ENCODE data around the gene FARSA. TPM values are rescaled to one million over a fixed set of nuclear protein-coding genes. Genes with fewer than 3 reads are reported as not detected.
A peak's percentile ranks its signal among the peaks of the same experiment; 100 is the strongest.
"Not testable (repeated sequence)": the region's sequence is repeated elsewhere in the genome, so short reads cannot be mapped to it uniquely, and the experiment has no call there.

FARSA gene
- total RNA-seq, 1 experiment from 2014 or later = 86.6 TPM

GRCh38 chr19:12937927-12938778 is 4.6 kb upstream of the FARSA start, which contains the start of gene CALR:
Gene CALR (plus strand): TSS chr19:12938609. CDS start chr19:12938680, 71 bp downstream.
- peak; percentile 99 for DNase-seq (ENCODE audit: low read depth)

GRCh38 chr19:12937093-12937926 is 3.8 kb upstream of the FARSA start:
- peak; percentile 41 for DNase-seq (ENCODE audit: low read depth)

GRCh38 chr19:12936582-12936981 is 3.1 kb upstream of the FARSA start:
- no peak for DNase-seq (ENCODE audit: low read depth)

DNA sequence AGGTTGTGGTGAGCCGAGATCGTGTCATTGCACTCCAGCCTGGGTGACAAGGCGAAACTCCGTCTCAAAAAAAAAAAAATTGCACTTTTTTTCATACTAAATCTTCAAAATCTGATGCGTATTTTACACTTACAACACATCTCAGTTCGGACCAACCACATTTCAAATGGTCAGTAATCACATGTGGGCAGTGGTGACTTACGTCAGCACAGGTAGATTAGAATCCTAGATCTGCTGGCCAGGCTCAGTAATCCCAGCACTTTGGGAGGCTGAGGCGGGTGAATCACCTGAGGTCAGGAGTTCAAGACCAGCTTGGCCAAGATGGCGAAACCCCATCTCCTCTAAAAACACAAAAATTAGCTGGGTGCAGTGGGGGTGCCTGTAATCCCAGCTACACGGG is 1.6 kb upstream of the FARSA start:
- DNase-seq (ENCODE audit: low read depth) = no peak

DNA sequence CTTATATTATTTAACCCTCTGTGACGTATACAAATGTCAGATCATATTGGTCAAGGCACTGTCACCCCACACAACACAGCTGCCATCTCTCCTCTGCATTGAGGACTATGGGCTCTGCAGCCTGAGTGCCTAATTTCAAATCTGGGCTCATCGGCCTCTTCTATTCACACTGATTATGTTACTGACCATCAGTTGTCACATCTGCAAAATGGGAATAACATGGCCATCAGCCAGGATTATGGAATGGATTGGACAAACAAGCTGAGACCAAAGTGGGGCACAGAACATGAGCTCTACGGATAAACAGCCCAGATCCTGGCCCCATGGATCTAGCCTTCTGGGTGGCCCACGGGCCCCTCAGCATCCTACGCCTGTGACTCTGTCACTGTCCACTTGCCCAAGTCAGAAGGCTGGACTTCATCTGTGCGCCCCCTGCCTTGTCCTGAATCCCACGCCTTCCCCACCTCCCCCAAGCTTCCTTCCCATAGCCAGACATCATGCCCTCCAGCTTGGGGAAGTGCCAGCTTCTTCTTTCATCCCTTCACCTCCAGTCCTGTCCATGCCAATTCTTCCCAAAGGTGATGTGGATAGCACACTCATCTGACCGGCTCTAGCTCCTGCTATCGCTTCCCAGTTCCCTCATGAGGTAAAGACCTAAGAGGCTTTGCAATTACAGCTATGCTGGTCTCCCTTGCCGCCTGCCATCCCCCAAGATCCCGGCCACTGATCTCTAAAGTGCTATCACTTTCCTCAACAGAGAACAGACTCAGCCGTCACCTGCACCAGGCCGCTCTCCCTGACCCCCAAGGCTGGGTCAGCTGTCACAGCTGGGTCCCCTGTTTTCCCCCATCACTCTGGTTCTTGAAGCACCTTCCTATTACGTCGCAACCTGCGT is 872 bp downstream of the FARSA start:
- DNase-seq (ENCODE audit: low read depth) = no peak

DNA sequence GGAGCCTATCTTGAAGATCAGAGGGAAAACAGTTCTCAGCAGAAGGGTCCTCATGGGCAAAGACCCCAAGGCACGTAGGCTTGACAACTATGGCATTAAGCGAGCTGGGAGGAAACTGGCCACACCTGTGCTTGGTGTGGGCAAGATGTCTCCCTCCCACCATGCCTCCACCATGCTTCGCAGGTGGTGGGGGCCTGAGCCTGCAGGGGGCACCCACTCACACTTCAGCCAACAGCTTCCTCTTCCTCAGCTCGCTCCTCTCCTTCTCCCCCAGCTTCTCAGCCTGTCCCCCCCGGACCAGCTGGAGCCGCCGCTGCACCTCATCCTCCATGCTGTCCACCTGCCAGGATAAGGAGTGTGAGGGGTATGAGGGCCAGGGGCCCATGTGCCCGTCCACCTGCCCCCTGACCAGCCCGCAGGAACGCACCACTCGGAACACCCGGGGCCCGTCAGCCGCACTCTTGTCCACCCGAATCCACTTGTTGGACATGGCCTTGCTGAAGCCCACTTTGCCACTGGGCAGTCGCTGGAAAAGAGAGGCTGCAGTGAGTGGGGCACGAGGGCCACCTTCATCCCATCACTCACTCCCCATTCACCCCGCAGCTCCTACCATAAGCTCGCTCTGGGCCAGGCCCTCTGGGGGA is 3.4 kb downstream of the FARSA start:
- DNase-seq (ENCODE audit: low read depth) = no peak

DNA sequence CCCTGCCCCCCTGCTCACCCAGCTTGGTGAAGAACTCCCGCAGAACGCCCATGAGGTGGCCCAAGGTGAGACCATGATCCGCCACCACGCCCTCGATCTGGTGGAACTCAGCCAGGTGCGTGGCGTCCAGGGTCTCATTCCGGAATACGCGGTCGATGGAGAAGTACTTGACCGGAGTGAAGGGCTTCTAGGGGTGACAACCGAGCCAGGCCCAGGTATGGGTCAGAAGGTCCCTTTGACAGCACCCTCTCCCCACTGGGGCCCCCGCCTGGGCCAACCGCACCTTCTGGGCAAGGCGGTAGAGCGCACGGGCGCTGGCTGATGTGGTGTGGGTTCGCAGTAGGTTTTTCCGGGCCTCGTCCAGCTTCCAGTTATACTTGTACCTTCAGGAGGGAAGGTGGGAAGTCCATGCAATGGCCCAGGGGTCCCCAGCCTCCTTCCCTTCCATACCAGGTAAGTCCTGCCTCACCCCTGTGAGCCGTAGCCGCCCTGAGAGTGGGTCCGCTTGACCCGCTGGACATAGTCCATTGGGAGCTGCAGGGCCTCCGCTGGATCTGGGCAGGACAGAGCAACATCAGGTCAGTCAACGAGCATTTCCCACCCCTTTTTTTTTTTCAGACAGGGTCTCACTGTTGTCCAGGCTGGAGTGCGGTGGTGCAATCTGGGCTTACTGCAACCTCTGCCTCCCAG is 8.7 kb downstream of the FARSA start:
- DNase-seq (ENCODE audit: low read depth) = no peak

- DNase-seq (ENCODE audit: low read depth) = no peak
Measured at GRCh38 chr19:12922959-12923358, 10.6 kb downstream of the FARSA start.

DNA sequence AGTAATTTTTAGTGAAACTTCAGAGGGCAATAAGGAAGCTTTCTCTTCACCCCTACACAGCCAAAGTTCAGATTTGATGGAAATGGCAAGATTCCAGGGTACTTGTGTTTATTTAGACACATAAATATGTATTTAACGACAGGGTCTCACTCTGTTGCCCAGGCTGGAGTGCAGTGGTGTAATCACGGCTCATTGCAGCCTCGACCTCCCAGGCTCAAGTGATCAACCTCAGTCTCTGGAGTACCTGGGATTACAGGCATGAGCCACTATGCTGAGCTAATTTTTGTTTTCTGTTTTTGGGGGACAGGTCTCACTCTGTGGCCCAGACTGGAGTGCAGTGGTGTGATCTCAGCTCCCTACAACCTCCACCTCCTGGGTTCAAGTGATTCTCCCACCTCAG is 12.5 kb downstream of the FARSA start:
- no peak for DNase-seq (ENCODE audit: low read depth)

DNA sequence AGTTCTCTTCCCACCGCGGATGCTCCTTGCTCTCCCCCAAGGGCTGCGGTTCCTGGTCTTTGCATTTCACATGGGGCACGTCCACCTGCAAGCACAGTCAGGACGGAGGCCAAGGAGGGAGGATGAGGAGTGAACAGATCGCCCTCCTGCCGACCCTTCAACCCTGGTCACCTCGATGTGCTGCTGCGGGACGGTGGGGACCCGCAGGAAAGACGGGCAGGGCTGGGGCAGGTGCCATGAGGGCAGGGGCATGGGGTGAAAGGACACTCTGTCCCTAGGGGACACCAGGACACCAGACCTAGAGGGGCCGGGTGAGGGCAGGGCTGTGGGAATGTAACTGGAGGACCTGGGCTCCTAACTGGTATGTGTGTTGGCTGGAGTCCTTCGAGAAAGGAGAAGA is 15.3 kb downstream of the FARSA start:
- DNase-seq (ENCODE audit: low read depth) = no peak

- not testable (repeated sequence) for DNase-seq (ENCODE audit: low read depth)
Measured at GRCh38 chr19:12915860-12916259, 17.7 kb downstream of the FARSA start.

DNA sequence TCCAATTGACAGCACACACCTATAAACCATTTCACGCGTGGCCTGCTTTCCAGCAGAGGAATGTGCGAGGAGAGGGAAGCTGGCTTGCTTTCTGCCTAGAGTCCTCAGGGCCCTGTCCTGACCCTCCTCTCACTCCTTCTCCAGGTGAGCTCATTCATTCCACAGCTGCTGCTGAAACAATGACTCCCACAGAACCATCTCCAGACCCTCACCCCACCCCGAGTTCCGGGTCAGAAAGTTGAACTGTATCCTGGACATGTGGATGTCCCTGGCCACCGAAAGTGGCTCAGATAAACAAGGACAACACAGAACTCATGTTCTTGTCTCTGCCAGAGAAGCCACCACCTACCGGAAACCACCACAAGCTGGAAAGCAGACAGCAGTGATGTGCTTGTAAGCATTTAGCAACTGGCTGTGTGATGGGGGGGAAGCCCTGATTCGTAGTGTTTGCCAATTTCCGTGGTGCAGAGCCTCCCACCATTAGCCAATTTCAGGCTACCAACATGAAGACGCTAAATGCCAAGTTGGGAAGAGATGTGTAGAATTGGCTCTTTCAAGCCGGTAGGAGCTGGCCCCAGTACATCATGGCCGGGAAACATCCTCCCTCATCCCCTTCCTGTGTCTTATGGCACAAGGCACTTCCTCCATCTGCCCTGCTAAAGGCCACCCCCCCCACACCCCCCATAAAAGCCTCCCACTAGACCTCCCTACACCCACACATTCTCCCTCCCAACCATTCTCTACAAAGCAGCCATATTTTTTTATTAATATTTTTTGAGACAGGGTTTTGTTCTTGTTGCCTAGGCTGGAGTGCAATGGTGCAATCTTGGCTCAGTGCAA is 19.4 kb downstream of the FARSA start:
- DNase-seq (ENCODE audit: low read depth) = no peak

DNA sequence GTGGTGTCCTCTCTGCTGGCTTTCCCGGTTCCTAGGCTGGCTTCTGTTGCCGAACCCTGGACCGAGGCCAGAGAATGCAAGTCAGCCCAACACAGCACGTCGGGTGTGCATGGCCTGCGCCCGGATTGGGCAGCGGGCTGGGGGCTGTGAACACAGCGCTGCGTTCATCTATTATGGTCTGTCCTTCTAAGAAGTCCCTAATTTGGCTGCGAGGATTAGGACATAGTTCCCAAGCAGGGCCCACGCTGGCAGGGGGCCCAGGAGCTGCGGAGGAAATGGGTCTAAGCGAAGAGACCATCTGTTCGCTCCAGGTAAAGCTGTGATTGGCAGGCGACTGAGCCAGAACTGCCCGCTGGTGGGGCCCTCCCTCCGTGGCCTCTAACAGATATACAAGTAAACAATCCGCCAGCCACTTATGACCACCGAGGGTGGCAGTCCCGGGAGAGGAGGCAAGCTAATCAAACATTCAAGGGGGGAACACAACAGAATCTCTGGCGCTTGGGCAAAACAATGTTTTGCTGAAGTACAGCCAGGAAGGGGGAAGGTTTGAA is 20.4 kb downstream of the FARSA start:
- DNase-seq (ENCODE audit: low read depth) = peak; percentile 64

DNA sequence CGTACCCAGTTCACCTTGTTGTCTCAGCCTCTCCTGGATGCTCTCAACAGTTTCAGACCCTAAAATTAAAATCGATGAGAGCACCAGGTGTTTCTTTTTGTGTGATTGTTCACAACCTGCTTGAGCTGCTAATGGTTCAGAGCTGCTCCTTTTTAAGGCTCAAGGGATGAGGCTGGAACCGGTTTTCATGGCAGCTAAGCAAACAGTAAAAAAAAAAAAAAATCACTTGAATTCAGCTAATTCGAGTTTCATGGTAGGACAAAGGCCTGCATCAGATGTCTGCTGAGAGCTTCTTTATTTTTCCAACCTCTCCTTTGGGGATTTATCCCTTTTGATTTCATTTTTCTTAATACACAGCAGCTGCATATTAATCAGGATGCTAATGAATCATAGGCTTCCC is 20.9 kb downstream of the FARSA start:
- no peak for DNase-seq (ENCODE audit: low read depth)

DNA sequence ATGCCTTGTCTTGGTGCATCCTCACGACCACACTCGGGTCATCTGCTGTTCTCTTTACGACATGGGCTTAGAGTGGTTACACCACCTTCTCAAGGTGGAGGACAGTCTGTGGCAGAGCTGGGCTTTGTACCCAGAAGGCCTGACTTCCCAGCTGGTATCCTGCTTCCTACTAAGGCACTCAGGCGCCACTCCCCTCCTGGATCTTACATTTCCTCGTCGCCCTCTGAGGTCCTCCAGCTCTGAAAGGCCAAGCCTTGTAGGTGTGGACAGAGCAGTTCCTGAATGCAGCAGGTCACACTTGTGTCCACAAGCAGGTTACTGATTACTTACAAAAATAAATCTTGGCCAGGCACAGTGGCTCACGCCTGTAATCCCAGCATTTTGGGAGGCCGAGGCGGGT is 26.3 kb downstream of the FARSA start:
- no peak for DNase-seq (ENCODE audit: low read depth)

- no peak for DNase-seq (ENCODE audit: low read depth)
Measured at GRCh38 chr19:12899891-12900518, 33.5 kb downstream of the FARSA start.

DNA sequence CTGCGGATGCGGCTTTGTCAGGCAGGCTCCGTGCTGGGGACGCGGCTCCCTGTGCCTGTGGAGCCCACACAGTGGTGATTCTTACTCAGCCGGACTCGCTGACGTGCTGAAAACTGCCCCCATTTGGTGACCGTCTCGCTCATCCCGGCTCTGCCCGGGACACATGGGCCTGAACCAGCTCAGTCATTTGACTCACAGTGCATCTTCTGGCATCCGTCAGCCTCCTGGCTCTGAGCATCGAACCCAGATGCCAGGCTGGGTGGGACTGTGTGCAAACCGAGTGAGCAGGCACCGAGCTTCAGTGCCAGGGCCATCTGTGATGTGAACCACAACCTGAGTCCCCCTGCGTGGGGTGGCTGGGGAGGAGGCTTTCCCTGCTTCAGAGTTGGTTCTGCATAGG is 37.1 kb downstream of the FARSA start:
- no peak for DNase-seq (ENCODE audit: low read depth)

DNA sequence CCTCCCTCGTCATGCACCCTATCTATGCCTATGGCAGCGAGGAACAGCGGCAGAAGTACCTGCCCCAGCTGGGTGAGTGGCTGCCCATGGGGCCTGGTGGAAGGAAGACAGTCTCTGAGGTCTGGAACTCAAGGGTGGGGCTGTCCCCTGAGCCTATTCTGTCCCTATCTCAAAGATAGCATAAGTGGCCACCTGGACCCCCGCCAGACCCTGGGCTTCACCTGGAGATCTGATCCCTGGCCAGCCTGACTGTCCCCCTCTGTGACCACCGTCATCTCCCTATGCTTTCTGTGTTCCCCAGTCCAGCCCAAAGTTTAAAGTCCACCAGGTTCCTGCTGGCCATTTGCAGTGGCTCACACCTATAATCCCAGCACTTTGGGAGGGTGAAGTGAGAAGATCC is 39.9 kb downstream of the FARSA start:
- DNase-seq (ENCODE audit: low read depth) = no peak

DNA sequence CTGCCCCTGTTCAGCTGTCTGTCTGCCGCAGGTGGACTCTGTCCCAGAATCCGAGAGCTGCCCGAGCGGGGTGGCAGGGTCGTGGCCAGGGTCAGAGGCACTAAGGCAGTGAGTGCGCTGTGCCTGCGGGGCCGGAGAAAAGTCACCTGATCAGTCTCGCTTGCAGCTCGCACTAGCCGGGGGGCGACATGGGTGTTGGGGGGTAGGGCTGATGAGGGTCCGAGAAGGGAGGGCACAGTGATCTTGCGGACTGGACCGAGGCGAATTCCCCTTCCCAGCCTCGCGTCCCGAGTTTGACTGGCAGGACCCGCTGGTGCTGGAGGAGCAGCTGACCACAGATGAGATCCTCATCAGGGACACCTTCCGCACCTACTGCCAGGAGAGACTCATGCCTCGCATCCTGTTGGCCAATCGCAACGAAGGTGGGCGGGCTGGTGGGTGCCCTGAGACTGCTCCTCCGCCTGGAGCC is 41.9 kb downstream of the FARSA start:
- no peak for DNase-seq (ENCODE audit: low read depth)
